Adrenal gland (tissue), 5 donors: ENCODE data around the gene RPS27A.

Experiments
- POLR2A ChIP-seq, 2 donors: fragments of 450-650 bp; IDR thresholded peaks; one replicate each; pipeline ENCODE4 v1.6.1; 2017; ENCODE audit warnings: antibody characterized with exemption in 2 of 2, mild to moderate bottlenecking in 2 of 2, moderate library complexity in 1 of 2
- TF ChIP-seq, protein P1 (sequence below), 6 experiments: fragments of 450-650 bp in 4 of 6; fragments of 200-600 bp in 2 of 6; sonication (generic) in 1 of 6; IDR thresholded peaks; 1 replicate in 5 of 6; 2 replicates in 1 of 6; pipeline versions ENCODE4 v1.5.1 to v1.8.0; 2016 to 2021; ENCODE audit warnings: antibody characterized with exemption in 6 of 6, mild to moderate bottlenecking in 2 of 6, moderate library complexity in 1 of 6
- donor health status: DM: no; HTN: no; CAD: no.

DNA sequence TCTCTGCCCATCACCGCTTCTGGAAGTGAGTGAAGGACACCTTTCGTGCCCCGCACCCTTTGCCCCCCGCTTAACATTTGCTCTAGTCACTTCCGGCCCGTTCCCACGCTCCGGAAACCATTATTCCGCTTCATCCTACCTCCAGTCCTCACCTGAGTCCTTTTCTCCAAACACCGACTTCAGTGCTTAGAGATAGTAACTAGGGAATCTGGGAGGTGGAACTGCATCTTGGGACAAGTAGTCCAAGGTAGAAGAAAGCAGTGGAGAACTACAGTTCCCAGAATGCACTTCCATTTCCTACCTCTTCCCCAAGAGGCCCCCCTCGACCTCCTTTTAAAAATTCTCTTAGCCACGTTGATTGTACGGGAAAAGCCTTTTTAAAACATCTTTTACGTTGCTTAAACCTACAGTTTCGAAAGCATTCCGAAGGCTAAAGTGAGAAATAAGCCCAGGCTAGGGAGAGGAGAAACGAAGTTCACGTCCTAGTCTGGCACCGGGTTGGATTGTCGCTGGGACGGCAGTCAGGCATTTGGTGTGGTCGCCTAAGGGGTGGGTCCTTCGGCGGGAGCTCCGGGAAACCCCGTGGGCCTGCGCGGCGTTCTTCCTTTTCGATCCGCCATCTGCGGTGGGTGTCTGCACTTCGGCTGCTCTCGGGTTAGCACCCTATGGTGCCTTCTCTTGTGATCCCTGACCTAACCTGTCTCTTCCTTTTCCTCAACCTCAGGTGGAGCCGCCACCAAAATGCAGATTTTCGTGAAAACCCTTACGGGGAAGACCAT, at the start of gene RPS27A, which contains the start of gene CLHC1:
- TF ChIP-seq POLR2A (IDR thresholded peaks at IDR 0.05) = peak; percentile 50 to 84
- TF ChIP-seq, protein P1, sequence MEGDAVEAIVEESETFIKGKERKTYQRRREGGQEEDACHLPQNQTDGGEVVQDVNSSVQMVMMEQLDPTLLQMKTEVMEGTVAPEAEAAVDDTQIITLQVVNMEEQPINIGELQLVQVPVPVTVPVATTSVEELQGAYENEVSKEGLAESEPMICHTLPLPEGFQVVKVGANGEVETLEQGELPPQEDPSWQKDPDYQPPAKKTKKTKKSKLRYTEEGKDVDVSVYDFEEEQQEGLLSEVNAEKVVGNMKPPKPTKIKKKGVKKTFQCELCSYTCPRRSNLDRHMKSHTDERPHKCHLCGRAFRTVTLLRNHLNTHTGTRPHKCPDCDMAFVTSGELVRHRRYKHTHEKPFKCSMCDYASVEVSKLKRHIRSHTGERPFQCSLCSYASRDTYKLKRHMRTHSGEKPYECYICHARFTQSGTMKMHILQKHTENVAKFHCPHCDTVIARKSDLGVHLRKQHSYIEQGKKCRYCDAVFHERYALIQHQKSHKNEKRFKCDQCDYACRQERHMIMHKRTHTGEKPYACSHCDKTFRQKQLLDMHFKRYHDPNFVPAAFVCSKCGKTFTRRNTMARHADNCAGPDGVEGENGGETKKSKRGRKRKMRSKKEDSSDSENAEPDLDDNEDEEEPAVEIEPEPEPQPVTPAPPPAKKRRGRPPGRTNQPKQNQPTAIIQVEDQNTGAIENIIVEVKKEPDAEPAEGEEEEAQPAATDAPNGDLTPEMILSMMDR (IDR thresholded peaks at IDR 0.05) = peak in 2 of 6 experiments; percentile 12 to 26
